ENCODE data around the gene BLOC1S4.

- TF ChIP-seq CTCF (IDR thresholded peaks at IDR 0.05) (no peak), POLR2AphosphoS5 (IDR thresholded peaks at IDR 0.05) (no peak), POLR2A (IDR thresholded peaks at IDR 0.05) (no peak), EP300 (IDR thresholded peaks at IDR 0.05) (no peak)
Observed at GRCh38 chr4:6710282-6710681, 5.7 kb upstream of the BLOC1S4 start.

Data from upper lobe of left lung (tissue), 4 donors.